Measurements from ENCODE around the gene LSM3.

DNA sequence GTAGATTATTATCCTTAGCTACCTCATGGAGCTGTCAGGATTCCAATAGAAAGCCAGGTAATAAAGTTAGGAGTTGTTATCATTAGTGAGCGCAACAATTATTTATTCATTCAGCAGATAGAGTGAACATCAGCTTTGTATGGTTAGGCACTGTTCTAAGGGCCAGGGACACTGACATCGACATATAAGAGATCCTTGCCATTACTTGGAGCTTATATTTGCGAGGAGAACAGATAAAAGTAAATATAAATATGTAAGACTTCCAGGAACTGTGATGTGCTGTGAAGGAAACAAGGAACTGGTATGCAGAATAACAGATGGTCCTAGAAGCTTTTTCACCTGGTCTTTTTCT is 473 bp downstream of the LSM3 start:
- TF ChIP-seq, protein P1, sequence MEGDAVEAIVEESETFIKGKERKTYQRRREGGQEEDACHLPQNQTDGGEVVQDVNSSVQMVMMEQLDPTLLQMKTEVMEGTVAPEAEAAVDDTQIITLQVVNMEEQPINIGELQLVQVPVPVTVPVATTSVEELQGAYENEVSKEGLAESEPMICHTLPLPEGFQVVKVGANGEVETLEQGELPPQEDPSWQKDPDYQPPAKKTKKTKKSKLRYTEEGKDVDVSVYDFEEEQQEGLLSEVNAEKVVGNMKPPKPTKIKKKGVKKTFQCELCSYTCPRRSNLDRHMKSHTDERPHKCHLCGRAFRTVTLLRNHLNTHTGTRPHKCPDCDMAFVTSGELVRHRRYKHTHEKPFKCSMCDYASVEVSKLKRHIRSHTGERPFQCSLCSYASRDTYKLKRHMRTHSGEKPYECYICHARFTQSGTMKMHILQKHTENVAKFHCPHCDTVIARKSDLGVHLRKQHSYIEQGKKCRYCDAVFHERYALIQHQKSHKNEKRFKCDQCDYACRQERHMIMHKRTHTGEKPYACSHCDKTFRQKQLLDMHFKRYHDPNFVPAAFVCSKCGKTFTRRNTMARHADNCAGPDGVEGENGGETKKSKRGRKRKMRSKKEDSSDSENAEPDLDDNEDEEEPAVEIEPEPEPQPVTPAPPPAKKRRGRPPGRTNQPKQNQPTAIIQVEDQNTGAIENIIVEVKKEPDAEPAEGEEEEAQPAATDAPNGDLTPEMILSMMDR (IDR thresholded peaks at IDR 0.05 in 2 of 3, conservative IDR thresholded peaks at IDR 0.05 in 1 of 3; ENCODE audit: borderline replicate concordance in 1 of 3, insufficient read depth in 1 of 3, low read depth in 2 of 3, low read length in 2 of 3), result no peak
- TF ChIP-seq, protein P2, sequence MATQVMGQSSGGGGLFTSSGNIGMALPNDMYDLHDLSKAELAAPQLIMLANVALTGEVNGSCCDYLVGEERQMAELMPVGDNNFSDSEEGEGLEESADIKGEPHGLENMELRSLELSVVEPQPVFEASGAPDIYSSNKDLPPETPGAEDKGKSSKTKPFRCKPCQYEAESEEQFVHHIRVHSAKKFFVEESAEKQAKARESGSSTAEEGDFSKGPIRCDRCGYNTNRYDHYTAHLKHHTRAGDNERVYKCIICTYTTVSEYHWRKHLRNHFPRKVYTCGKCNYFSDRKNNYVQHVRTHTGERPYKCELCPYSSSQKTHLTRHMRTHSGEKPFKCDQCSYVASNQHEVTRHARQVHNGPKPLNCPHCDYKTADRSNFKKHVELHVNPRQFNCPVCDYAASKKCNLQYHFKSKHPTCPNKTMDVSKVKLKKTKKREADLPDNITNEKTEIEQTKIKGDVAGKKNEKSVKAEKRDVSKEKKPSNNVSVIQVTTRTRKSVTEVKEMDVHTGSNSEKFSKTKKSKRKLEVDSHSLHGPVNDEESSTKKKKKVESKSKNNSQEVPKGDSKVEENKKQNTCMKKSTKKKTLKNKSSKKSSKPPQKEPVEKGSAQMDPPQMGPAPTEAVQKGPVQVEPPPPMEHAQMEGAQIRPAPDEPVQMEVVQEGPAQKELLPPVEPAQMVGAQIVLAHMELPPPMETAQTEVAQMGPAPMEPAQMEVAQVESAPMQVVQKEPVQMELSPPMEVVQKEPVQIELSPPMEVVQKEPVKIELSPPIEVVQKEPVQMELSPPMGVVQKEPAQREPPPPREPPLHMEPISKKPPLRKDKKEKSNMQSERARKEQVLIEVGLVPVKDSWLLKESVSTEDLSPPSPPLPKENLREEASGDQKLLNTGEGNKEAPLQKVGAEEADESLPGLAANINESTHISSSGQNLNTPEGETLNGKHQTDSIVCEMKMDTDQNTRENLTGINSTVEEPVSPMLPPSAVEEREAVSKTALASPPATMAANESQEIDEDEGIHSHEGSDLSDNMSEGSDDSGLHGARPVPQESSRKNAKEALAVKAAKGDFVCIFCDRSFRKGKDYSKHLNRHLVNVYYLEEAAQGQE (IDR thresholded peaks at IDR 0.05; ENCODE audit: low read depth), result no peak
- TF ChIP-seq CBX3 (IDR thresholded peaks at IDR 0.05; ENCODE audit: low read depth) (no peak), POLR2A (IDR thresholded peaks at IDR 0.05; ENCODE audit: borderline replicate concordance, extremely low read depth, insufficient read depth, insufficient read length) (no peak), POLR2AphosphoS5 (IDR thresholded peaks at IDR 0.05; ENCODE audit: low read depth, low read length) (no peak), RAD21 (IDR thresholded peaks at IDR 0.05; ENCODE audit: low read depth) (no peak), TCF7L2 (IDR thresholded peaks at IDR 0.05; ENCODE audit: borderline replicate concordance, extremely low read depth, insufficient read depth, insufficient read length) (no peak), CEBPB (IDR thresholded peaks at IDR 0.05; ENCODE audit: low read depth) (no peak), EZH2phosphoT487 (IDR thresholded peaks at IDR 0.05; ENCODE audit: borderline replicate concordance) (no peak)

All from HCT116 (cell line).